ENCODE measurements around the gene MCM7.
"Not testable (repeated sequence)": the region's sequence is repeated elsewhere in the genome, so short reads cannot be mapped to it uniquely, and the experiment has no call there.

The MCM7 gene

GRCh38 chr7:100101016-100101862 lies at the start of gene MCM7, which contains the start of gene AP4M1:
Gene MCM7, minus strand, starts transcription at chr7:100101397. Its CDS starts 103 bp downstream, at chr7:100101294.
Gene AP4M1, plus strand, starts transcription at chr7:100101643. Its CDS starts 72 bp downstream, at chr7:100101715.
- DNase-seq (ENCODE audit: low spot score), result peak; percentile 99

GRCh38 chr7:100148559-100149328 lies 47.5 kb upstream of the MCM7 start, which contains the start of gene LAMTOR4:
Gene LAMTOR4, plus strand, starts transcription at chr7:100148918. Its CDS starts 55 bp downstream, at chr7:100148973.
- DNase-seq (ENCODE audit: low spot score), result peak; percentile 99

GRCh38 chr7:100148225-100148558 lies 47.0 kb upstream of the MCM7 start:
- DNase-seq (ENCODE audit: low spot score), result no peak

- DNase-seq (ENCODE audit: low spot score), result no peak
Measured at GRCh38 chr7:100147278-100147677, 46.1 kb upstream of the MCM7 start.

GRCh38 chr7:100146350-100146749 lies 45.2 kb upstream of the MCM7 start:
- peak; percentile 68 for DNase-seq (ENCODE audit: low spot score)

- no peak for DNase-seq (ENCODE audit: low spot score)
Measured at GRCh38 chr7:100142461-100142860, 41.3 kb upstream of the MCM7 start.

GRCh38 chr7:100141555-100141949 lies 40.4 kb upstream of the MCM7 start:
- no peak for DNase-seq (ENCODE audit: low spot score)

GRCh38 chr7:100137851-100138760 lies 36.9 kb upstream of the MCM7 start:
- no peak for DNase-seq (ENCODE audit: low spot score)

- DNase-seq (ENCODE audit: low spot score), result peak; percentile 78
Measured at GRCh38 chr7:100132697-100133151, 31.5 kb upstream of the MCM7 start.

GRCh38 chr7:100132126-100132525 lies 30.9 kb upstream of the MCM7 start:
- no peak for DNase-seq (ENCODE audit: low spot score)

- DNase-seq (ENCODE audit: low spot score), result peak; percentile 82
Measured at GRCh38 chr7:100130608-100131453, 29.6 kb upstream of the MCM7 start.

- not testable (repeated sequence) for DNase-seq (ENCODE audit: low spot score)
Measured at GRCh38 chr7:100130220-100130607, 29.0 kb upstream of the MCM7 start.

- no peak for DNase-seq (ENCODE audit: low spot score)
Measured at GRCh38 chr7:100128637-100128963, 27.4 kb upstream of the MCM7 start.

- no peak for DNase-seq (ENCODE audit: low spot score)
Measured at GRCh38 chr7:100127866-100128636, 26.9 kb upstream of the MCM7 start.

- peak; percentile 95 for DNase-seq (ENCODE audit: low spot score)
Measured at GRCh38 chr7:100126931-100127865, 26.0 kb upstream of the MCM7 start, which contains the start of gene MBLAC1. Gene MBLAC1, plus strand, starts transcription at chr7:100126967. Its CDS starts 429 bp downstream, at chr7:100127396.

GRCh38 chr7:100126239-100126930 lies 25.2 kb upstream of the MCM7 start:
- DNase-seq (ENCODE audit: low spot score), result peak; percentile 81

GRCh38 chr7:100124301-100125230 lies 23.4 kb upstream of the MCM7 start:
- DNase-seq (ENCODE audit: low spot score), result no peak

Data from GM03348 (cell line).